Sigmoid colon (tissue), 7 donors: Measurements from ENCODE around the gene CHRNB2. TPM values are rescaled to one million over a fixed set of nuclear protein-coding genes. Genes with fewer than 3 reads are reported as not detected.
A peak's percentile ranks its signal among the peaks of the same experiment; 100 is the strongest.

Experiments
- DNase-seq: peaks from one replicate; pipeline ENCODE4 v3.0.0-alpha.2; 2019
- H3K27ac ChIP-seq, 4 donors: fragments of 200-600 bp; sonication (generic); one replicate each; pipeline ENCODE4 v1.5.1; 2016 to 2019; ENCODE audit warnings: mild to moderate bottlenecking in 1 of 4
- H3K27me3 ChIP-seq, 3 donors: fragments of 200-600 bp; sonication (generic); one replicate each; pipeline ENCODE4 v1.5.1; 2019; ENCODE audit warnings: mild to moderate bottlenecking in 1 of 3
- H3K36me3 ChIP-seq, 4 donors: fragments of 200-600 bp; sonication (generic); one replicate each; pipeline ENCODE4 v1.5.1; 2016 to 2019
- H3K4me1 ChIP-seq, 4 donors: fragments of 200-600 bp; sonication (generic); one replicate each; pipeline ENCODE4 v1.5.1; 2017 to 2019
- H3K4me3 ChIP-seq, 4 donors: fragments of 200-600 bp; sonication (generic); one replicate each; pipeline ENCODE4 v1.5.1; 2017 to 2019; ENCODE audit warnings: mild to moderate bottlenecking in 2 of 4, moderate library complexity in 1 of 4
- H3K9me3 ChIP-seq, 4 donors: fragments of 200-600 bp in 3 of 4; sonication (generic) in 3 of 4; one replicate each; pipeline versions ENCODE4 v1.5.1 to v1.6.1; 2013 to 2019
- CTCF ChIP-seq, 4 experiments: fragments of 450-650 bp in 3 of 4; fragments of 200-600 bp in 1 of 4; IDR thresholded peaks; one replicate each; pipeline ENCODE4 v1.5.1; 2016 to 2019; ENCODE audit warnings: antibody characterized with exemption in 4 of 4, mild to moderate bottlenecking in 3 of 4, moderate library complexity in 2 of 4
- EP300 ChIP-seq, 4 donors: sonication (generic); formaldehyde crosslinking; IDR thresholded peaks; one replicate each; pipeline ENCODE4 v1.6.1; 2017; ENCODE audit warnings: antibody characterized with exemption in 4 of 4
- POLR2A ChIP-seq, 2 donors: fragments of 450-650 bp; IDR thresholded peaks; one replicate each; pipeline ENCODE4 v1.6.1; 2016; ENCODE audit warnings: antibody characterized with exemption in 2 of 2, mild to moderate bottlenecking in 2 of 2, moderate library complexity in 2 of 2
- POLR2AphosphoS5 ChIP-seq, 4 donors: sonication (generic); formaldehyde crosslinking; IDR thresholded peaks; one replicate each; pipeline ENCODE4 v1.6.1; 2017; ENCODE audit warnings: antibody characterized with exemption in 4 of 4
- WGBS, 2 donors: extraction: QIAGEN DNeasy Blood & Tissue Kit; methylation state at CpG; one replicate each; pipeline ENCODE4 v1.1.7; 2013; 5-methylcytosine and 5-hydroxymethylcytosine counted together
- intact Hi-C: fragments of 100-400 bp; cut with DNase I; formaldehyde crosslinking; loops from one replicate; pipeline ENCODE4 v1.15.1; 2023
- polyA plus RNA-seq, 3 donors: library from polyadenylated mRNA; stranded (reverse); fragments of 200-250 nt; gene quantifications; one replicate each; pipeline ENCODE4 v1.2.3, GENCODE V29; 2013
- total RNA-seq, 4 donors: library from RNA; depleted of rRNA; stranded (reverse); fragments of >200 nt; gene quantifications; one replicate each; pipeline ENCODE4 v1.1.0, GENCODE V29; 2016
- donor health status: healthy with polysubstance abuse.
- donor health status: Bipolar disorder and iron deficiency.
- donor health status: healthy.

The CHRNB2 gene
- total and polyA plus RNA-seq, 7 donors: under 0.01 to 1.7 (median 0.95) TPM; not detected in 2

- WGBS, 2 donors: 5% methylated on average over 37 of the region's 37 CpGs
- Histone ChIP-seq H3K9me3 (no peaks in the 10 kb centered on the region), H3K4me1 (peaks cover 0 to 50% (median 42%) of the 10 kb centered on the region in 4 donors), H3K27me3 (no peaks in the 10 kb centered on the region), H3K4me3 (peak overlapping the region; percentile 64 to 98 (median 84)), H3K36me3 (no peaks in the 10 kb centered on the region), H3K27ac (peak overlapping the region; percentile 93 to 99 (median 96))
- TF ChIP-seq POLR2A (IDR thresholded peaks at IDR 0.05): no peak
- TF ChIP-seq CTCF (IDR thresholded peaks at IDR 0.05): no peak
- TF ChIP-seq EP300 (IDR thresholded peaks at IDR 0.05): no peak
- TF ChIP-seq POLR2AphosphoS5 (IDR thresholded peaks at IDR 0.05): no peak
- intact Hi-C loops: loop anchor here (1.0 to 2.0 kb wide), 2 partner anchors 19 to 50 kb away; partner anchors contain the start of gene UBE2Q1
- peak; percentile 73 for DNase-seq
Measured at GRCh38 chr1:154608397-154609270, 41.1 kb downstream of the CHRNB2 start.

DNA sequence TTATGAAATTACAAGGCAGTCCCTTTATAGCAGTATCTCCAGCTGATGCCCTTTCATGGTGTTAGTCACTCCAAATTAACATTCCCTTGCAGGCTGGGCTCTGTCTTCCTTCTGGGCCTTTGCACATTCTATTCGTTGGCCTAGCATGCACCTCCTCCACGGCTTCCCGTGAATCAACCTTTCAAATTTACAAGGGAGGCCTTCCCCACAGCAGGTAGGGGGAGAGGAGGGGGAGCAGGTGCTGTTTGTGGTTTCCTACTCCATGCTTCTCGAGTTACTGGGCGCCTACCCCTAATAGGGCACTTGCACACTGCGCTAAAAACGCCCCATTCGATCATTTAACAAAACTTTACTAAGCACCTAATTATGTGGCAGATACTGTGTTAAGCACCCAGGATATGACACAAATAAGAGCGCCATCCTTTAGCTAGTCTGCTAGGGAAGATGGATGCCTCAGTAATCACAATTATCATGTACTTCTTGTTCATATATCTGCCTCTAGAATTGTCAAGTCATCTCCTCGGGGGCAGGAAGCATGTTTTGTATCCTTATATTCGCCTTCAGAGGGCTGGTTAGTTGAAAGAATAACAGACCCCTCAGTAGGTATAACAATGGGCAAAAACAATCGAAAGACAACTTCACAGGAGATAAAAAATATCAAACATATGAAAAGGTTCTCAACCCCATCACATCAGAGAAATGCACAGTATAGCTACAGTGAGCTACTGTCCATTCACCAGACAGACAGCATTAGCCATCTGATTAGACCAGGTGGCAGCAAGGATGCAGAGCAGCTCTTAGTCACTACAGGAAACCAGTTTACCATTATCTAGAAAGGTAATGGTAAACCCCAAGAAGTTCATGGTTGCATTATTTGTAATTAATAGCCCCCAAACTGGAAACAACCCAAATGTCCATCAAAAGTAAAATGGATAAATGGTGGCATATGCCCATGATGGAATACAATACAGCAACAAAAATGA lies 42.1 kb downstream of the CHRNB2 start:
- no peaks in the 10 kb centered on the region for H3K27me3 ChIP-seq
- H3K4me1 ChIP-seq: peaks cover 0 to 39% (median 35%) of the 10 kb centered on the region in 4 donors
- no peak for DNase-seq
- H3K27ac ChIP-seq: peak overlapping the region; percentile 93 to 99 (median 96)
- TF ChIP-seq POLR2A (IDR thresholded peaks at IDR 0.05) (no peak), CTCF (IDR thresholded peaks at IDR 0.05) (no peak), POLR2AphosphoS5 (IDR thresholded peaks at IDR 0.05) (no peak), EP300 (IDR thresholded peaks at IDR 0.05) (no peak)
- no peaks in the 10 kb centered on the region for H3K9me3 ChIP-seq
- intact Hi-C loops: loop anchor here (1.0 to 2.0 kb wide), 2 partner anchors 18 to 51 kb away; partner anchors contain the start of gene UBE2Q1
- no peaks in the 10 kb centered on the region for H3K36me3 ChIP-seq
- H3K4me3 ChIP-seq: no peak overlapping the region
- 47 to 74% methylated on average over 12 of the region's 12 CpGs for WGBS, 2 donors

- H3K4me3 ChIP-seq: no peak overlapping the region
- H3K9me3 ChIP-seq: no peaks in the 10 kb centered on the region
- no peak for DNase-seq
- 73 to 76% methylated on average over 10 of the region's 10 CpGs for WGBS, 2 donors
- no peak for TF ChIP-seq POLR2AphosphoS5 (IDR thresholded peaks at IDR 0.05)
- TF ChIP-seq EP300 (IDR thresholded peaks at IDR 0.05): no peak
- no peak for TF ChIP-seq CTCF (IDR thresholded peaks at IDR 0.05)
- no peak for TF ChIP-seq POLR2A (IDR thresholded peaks at IDR 0.05)
- H3K27ac ChIP-seq: no peak overlapping the region
- intact Hi-C loops: no loop called here
- H3K27me3 ChIP-seq: no peaks in the 10 kb centered on the region
- peaks cover 0 to 27% (median 19%) of the 10 kb centered on the region in 4 donors for H3K4me1 ChIP-seq
- no peaks in the 10 kb centered on the region for H3K36me3 ChIP-seq
Measured at GRCh38 chr1:154611150-154611862, 43.7 kb downstream of the CHRNB2 start.

GRCh38 chr1:154614247-154614646 lies 46.7 kb downstream of the CHRNB2 start:
- no peak for DNase-seq
- H3K4me1 ChIP-seq: peaks cover 0 to 20% (median 7%) of the 10 kb centered on the region in 4 donors
- 99% methylated on average over 4 of the region's 4 CpGs for WGBS, 2 donors
- no peaks in the 10 kb centered on the region for H3K9me3 ChIP-seq
- no peak overlapping the region for H3K27ac ChIP-seq
- no peaks in the 10 kb centered on the region for H3K27me3 ChIP-seq
- intact Hi-C loops: no loop called here
- H3K4me3 ChIP-seq: no peak overlapping the region
- H3K36me3 ChIP-seq: no peaks in the 10 kb centered on the region
- TF ChIP-seq CTCF (IDR thresholded peaks at IDR 0.05) (no peak), POLR2A (IDR thresholded peaks at IDR 0.05) (no peak), EP300 (IDR thresholded peaks at IDR 0.05) (no peak), POLR2AphosphoS5 (IDR thresholded peaks at IDR 0.05) (no peak)
